Cortex of kidney (tissue), 1 donor: ENCODE results near the gene CHST15.
"Not testable (repeated sequence)": the region's sequence is repeated elsewhere in the genome, so short reads cannot be mapped to it uniquely, and the experiment has no call there.

Source experiments
- DNase-seq: peaks from one replicate; lab custom pipeline; 2025; lab: John Stamatoyannopoulos, UW

CHST15 gene

DNA sequence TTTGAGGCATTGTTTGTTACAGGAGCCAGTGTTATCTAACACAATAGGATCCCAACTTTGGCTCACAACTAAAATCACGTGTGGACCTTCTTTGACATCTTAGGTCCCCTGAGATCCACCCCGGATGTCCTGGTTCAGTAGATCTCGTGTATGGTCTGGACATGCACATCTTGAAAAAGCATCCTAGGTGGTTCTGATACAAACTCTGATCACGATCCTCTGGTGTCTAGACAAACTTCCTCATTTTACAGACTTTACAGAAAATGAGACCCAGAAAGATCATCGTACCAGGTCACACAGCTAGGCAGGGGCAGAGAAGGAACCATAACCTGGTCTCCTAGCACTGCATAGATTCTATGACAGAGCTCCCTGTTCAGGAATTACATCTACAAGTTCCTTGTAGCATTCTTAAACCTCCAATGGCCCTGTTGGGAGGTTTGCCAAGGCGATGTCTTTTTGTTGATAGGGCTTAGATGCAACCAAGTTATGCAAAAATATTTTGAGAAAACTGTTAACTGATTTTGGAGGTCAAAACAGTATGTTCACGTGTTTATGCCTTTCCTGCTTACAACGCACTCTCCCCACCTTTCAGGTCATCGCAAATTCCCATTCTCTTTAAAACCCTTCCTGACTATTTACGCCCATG is 30.8 kb upstream of the CHST15 start:
- no peak for DNase-seq

DNA sequence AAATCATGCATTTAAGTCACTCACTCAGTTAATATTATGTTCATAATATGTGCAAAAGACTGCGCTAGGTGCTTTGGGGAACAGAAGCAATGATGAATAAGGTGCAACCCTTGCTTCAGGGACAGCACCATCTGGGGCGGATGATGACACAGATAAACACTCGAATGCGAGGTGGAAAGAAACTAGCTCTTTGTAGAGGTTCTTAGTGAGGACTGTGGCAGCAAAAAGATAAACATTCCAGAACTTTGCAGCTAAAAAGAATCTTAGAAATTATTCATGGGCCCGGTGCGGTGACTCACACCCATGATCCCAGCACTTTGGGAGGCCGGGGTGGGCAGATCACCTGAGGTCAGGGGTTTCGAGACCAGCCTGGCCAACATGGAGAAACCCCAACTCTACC is 29.8 kb upstream of the CHST15 start:
- DNase-seq, result no peak

DNA sequence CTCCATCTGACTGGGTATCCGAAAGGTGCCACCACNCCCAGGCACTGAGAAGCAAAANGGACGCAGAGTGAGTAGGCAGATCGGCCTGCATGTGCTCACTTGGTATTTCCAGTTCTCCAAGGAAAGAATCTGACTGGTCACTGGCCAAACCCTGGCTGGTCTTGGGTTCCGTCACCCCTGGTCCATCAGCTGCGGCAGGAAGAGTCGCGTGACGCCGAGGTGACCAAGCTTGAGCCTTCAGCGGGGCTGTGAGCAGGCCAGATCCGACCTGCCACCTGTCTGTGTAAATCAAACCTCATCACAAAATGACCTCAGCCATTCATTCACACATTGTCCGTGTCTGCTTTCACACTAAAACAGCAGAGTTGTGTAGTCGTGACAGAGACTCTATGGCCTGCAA is 28.8 kb upstream of the CHST15 start:
- no peak for DNase-seq

DNA sequence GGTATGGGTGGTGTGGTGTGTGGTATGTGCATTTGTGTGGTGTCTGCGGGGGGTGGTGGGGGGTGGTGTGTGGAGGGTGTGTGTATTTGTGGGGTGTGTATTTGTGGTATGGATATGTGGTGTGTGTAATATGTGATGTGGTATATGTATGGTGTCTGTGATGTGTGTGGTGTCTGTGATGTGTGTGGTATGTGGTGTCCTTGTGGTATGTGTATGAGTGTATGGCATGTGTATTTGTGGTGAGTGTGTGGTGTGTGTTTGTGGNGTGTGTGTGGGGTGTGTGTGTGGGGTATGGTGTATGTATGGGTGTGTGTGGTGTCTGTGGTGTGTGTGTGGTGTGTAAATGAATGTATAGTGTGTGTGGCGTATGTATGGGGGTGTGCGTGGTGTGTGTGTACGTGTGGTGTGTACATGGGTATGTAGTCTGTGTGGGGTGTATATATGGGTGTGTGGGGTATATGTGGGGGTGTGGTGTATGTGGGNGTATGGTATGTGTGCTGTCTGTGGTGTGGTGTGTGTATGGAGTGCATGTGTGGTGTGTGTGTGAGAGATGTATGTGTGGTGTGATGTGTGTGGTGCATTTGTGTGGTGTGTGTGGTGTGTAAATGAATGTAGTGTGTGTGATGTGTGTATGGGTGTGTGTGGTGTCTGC is 27.1 kb upstream of the CHST15 start:
- no peak for DNase-seq

DNA sequence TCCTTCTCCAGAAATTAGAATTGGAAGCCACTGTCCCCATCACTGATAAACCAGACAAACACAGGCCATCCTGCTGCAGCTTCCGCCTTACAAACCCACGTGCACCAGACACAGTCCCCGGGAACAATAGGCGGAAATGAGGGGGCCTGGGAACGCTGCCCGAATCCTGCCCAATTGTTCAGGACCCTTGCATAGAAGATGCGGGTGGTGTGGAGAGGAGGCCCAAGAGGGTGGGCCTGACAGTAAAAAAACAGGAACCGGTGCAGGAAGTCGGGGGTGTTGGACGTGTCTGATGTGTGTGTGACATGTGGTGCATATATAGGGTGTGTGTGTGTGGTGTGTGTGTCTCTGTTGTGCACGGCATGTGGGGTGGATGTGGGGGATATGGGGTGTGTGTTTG is 26.5 kb upstream of the CHST15 start:
- no peak for DNase-seq

DNA sequence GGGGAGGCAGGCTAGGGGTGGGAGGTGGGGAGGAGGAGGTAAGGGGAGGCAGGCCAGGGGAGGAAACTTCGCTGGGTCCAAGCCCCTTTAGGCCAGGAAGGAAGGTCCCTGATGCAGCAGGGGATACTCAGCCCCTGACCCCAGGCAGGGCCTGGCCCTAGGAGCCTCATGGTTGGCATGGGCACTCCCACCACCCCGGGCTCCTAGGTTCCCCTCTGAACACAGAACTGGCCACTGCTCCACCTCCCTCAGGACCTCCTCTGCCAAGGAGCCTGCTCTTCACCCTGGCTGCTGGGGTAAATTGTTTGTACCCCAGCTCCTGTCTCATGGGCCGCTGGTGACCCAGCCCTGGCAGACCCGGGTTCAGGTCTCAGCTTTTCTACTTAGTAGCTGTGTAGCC is 25.8 kb upstream of the CHST15 start:
- DNase-seq, result no peak

DNA sequence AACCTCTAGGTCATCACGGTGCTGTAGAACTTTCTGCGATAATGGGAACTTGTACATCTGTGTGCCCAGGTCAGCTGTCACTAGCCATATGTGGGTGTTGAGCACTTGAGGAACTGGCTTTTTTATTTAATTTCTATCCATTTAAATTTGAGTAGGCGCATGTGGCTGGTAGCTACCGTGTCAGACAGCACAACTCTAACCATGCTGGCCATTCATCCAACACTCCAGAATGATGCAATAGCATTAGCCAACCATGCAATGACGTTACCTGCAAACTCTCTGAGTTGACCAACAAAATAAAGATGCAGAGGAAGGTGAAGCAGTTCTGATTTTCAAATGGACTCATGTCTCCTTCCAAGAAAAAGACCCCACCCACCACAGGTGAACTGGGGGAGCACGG is 24.4 kb upstream of the CHST15 start:
- DNase-seq, result no peak

DNA sequence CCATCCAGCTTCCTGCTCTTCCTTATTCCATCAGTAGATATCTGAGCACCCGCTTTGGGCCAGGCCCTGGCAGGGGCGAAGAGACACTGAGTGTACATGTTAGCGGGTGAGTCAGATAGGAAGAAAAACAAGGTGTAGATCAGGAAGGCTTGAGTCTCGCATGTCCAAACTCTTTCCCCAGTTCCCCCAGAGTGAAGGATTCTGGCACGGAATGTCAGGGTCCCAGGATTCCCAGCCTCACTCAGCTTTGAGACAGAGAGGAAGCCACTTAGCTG is 24.1 kb upstream of the CHST15 start:
- DNase-seq, result no peak

DNA sequence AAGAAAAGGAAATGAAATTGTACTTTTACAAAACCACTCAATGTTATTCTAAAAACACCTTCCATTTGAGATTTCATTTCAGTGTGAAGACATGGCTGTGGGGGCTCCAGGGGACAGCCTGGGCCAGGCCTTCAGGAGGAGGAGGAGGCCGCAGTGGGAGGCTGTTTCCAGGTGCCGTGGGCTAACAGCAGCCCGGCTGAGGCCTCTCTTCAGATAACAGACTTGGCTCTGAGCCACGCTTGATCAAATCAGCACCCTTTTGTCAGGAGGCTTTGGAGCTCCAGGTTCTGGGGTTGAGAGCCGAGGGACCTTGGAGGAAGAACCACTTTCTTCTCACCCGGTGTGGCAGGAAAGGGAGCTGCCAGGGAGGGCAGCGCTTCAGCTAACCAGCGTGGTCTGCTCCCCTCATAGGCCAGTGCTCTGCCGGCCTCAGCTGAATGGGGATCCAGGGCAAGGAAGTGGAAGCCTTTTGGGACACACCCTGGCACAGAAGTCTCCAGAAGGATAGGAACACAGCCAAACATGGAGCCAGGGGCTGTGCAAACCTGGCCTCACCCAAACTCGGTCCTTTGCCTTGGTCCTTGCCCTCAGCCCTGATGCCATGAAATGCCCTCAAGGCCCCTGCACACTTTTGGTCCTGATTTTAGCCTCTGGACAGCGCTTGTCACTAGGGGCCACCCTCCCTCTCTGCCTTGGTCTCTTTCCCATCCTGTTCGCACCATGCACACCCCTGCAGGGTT is 23.5 kb upstream of the CHST15 start:
- DNase-seq, result no peak

DNA sequence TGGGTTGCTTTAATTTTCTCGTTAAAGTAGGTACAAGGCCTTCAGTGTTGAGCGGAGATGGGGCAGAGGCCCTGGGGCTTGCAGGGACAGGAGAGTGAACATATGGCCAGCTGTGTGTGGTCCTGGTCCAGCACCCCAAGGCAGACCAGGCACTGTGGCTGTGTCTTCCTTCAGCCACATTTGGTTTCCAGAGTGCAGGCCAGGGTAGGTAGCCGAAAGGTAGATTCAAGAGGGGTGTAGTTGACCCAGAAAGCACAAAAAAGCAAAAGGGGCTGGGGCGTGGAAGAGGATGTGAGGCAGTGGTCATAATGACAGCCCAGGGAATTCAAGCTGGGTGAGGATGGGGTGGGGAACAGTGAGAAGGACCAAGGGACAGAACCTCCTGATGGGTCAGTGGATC is 21.3 kb upstream of the CHST15 start:
- no peak for DNase-seq

DNA sequence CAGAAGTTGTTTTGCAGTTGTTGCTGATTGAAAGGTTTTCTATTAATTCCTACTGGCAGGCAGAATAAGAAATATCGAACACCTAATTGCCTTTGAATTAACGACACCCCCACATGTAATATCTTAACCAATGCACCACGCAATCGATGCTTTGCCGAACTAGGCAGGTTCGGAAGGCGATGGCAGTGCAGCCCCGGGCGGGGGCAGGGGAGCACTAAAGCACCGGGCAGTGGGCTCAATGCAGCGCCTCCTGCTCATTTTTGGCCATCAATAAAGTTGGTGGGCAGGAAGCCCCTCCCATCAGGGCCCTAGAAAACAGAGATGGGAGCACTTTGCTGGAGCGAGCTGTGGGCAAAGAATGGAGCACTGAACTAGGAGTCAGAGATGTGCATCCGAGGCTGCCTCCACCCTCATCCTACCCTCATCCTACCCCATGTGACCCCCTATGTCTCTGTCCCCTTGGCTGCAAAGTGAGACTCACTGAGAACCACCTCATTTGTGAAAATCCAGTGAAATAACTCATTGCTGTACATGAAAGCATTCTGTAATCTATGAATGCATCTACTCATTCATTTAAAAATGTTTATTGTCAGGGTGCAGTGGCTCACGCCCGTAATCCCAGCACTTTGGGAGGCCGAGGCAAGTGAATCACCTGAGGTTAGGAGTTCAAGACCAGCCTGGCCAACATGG is 19.6 kb upstream of the CHST15 start:
- no peak for DNase-seq

DNA sequence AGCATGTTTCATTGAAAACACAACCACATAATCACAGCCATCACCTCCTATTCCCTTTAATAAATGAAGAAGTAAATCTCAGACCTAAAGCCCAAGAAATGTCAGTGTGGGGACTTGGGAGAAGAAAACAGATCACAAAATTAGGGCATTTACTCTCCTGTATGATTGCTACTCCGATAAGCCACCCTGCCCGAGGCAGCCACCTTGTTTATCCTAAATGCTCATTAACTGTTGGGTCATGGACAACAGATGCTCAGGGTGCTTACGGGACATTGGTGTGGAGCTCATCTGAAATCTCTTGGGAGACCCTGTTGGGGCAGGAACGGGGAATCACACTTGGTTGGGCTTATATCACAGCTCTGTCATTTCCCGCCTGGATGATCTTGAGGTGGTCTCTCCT is 17.5 kb upstream of the CHST15 start:
- no peak for DNase-seq

DNA sequence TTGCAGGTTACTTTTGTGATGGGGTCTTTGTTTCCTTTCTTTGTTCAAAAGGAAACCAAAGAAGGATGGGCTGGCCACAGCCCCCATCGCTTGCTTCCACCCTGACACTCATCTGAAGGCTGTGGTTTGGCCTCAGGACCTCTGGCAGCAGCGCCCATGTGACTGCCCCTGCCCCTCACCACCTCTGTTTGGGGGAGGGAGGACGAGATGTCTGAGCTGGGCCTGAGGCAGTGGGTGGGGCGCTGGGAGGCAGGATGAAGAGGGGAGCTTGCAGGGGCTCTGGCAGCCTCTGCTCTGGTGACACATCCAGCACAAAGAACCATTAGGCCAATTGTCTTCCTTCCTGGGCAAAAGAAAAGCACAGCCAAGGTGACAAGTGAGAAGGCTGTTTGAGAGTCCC is 15.9 kb upstream of the CHST15 start:
- DNase-seq, result no peak

DNA sequence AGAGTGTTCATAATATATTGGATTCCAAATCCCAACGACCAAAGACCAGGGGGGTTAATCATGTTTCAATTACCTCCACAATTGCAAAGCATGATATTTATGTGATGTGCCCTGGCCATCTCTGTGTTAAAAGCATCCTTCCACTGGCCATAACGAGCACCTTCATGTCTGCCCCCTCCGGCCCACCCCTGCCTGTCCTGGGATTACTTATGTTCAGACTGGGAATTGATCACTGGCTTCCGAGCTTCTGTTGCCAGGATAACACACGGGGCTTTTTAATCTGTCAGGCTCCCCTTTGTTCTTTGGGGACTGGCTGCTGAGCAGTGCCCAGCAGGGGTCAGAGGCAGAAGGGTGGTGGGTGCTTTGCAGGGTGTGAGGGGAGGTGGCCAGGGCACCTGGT is 13.7 kb upstream of the CHST15 start:
- DNase-seq, result no peak

DNA sequence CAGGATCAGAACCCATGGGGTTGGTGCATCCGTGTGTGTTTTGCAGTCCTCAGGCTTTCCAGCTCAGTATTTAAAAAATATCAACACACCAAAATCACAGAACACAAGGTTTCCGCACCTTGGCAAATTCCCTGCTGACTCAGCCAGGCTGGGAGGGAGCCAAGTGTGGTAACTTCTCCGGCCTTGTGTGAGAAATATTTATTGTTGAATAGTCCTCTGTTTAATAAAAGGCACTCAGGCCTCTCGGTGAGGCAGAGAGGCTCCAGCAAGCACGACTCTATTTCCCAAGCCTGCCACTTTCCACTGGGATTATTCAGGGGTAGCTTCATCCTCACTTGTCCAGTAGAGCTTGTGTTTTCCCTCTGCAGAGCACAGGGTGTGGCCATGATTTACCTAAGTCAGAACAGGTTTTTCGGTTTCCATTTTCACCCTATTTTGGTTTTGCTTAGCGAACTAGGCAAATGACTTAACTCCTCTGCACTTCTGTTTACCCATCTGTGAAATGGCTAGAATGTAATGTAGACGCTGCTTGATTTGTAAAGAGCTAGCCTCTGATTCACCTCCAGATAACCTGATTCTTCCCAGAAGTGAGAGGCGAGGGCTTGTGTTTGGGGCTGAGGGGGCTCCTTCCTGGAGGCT is 13.0 kb upstream of the CHST15 start:
- DNase-seq, result no peak

DNA sequence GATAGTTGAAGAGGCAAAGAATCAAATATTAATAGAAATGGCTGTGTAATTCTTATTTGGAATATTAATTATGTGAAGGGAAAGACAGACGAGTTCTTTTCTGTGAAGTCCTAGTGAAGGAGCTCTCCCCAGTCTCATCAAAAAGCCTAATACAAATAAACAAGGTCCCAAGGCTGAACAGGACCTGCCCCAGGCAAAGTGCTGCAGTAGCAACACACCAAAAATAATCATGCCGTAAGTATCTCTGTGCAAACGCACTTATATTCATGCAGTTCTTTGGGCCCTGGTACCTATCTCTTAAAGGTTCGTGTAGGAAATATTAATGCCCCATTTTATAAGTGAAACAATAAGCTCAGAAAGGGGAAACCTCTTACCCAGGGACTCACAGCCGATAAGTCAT is 12.2 kb upstream of the CHST15 start:
- no peak for DNase-seq

DNA sequence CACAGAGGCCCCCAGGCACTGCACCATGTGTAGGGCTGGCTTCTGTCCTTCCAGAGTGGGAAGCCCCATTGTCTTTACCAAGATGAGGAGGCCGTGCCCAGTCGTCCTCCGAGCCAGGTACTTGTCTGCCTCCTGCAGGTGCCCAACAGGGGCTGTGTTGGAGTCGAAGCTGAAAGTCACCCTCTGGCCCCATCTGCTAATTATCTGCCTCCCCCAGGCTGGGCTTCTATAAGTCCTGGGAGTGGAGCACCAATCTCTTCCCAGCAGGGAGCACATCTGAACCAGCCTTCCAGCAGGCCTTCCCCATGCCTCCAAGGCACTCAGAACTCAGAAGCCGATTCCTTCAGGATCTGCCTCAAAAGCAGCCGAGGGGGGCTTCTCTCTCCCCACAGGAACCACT is 11.6 kb upstream of the CHST15 start:
- DNase-seq, result no peak

DNA sequence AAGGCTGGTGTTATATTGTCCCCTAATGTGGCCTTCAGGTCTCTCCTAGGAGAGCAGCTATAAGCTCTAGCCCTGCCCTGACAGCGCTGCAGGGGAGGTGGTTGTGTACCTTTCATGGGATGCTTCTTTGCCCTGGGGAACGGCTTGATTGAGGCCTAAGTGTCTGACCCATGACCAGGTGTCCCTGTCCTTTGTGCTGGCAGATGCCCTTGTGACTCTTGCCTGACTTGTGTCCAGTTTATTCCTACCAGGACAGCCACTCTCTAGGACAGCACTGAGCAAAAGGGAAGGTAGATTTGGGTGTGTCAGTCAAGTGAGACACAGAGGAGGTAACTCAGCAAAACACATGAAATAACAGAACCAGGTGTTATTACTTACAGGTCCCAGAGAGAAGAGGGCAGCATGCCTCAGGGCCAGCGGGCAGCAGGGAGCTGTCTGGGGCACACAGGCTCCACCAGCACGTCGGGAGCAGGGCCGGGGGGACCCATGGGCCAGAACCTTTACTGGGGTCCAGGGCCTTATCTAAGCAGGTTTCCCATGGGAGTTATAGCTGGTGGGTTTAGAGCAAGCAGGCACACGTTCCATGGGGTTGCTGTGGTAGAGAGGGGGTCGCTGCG is 10.7 kb upstream of the CHST15 start:
- DNase-seq, result no peak

DNA sequence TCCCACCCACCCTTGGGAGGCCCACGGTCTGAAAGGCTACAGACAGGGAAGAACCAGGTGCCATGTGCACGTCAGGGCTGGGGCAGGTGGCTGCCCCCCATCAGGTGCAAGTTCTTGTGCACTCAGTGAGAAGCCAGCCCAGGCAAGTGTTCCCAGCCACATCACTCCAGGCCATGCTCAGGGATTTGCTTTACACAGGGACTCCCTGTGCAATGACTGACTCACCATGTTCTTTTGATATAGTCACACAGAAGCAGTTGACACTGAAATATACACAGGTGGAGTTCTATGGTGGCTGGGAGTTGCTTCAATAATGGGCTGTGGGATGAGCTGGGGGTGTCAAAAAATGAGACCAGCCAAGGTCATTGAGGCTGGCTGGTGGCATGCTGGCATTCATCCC is 8.0 kb upstream of the CHST15 start:
- no peak for DNase-seq

DNA sequence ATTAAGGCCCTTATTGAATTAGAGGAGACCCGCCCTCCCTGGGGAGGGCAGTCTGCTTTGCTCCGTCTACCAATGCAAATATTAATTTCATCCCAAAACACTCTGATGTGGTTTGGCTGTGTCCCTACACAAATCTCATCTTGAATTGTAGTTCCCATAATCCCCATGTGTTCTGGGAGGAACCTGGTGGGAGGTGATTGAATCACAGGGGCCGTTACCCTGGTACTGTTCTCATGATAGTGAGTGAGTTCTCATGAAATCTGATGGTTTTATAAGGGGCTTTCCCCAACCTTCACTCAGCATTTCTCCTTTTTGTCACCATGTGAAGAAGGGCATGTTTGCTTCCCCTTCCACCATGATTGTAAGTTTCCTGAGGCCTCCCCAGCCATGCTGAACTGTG is 7.3 kb upstream of the CHST15 start:
- DNase-seq, result not testable (repeated sequence)

DNA sequence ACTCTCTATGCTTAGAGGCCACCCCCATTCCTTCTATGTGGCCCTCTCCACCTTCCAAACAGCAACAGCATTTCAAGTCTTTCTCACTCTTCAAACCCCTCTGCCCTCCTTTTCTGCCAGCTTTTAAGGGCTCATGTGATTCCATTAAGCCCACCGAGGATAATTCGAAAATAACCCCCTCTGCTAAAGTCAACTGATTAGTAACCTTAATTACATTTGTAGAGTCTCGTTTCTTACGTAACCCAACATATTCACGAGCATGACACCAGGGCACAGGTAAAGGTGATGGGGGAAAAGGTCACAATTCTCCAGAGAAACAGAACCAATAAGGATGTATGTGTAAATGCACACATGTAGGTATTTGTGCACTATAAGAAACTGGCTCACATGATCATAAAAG is 6.7 kb upstream of the CHST15 start:
- DNase-seq, result no peak

DNA sequence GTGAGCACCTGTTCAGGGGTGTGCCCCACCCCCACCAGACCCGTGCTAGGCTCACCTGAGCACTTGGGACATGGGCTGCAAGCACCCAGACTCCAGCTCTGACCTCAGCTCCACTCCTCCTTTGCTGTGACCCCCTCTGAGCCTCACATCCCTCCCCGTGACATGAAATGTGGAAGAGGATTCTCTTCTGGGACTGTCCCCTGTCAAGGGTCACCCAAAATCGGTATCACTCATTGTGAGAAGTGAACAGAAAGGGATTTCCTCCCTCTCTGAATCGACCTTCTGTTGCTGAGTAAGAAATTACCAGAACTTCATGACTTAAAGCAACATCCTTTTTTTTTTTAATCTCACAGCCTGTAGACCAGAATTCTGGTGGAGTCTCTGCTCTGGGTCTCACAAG is 6.2 kb upstream of the CHST15 start:
- DNase-seq, result no peak
